GM20431 (cell line): ENCODE measurements around the gene CCN2.

Experiments used
- in situ Hi-C: fragments of 300-500 bp; cut with MseI, MboI; formaldehyde crosslinking; loops from one replicate; pipeline ENCODE4 v1.15.0; 2020; ENCODE audit warnings: low sequenced_read_pairs; ENCODE audit not compliant: unreplicated experiment

CCN2 gene

GRCh38 chr6:131968656-131969055, 17.5 kb upstream of the CCN2 start:
- in situ Hi-C loops: no loop called here

GRCh38 chr6:131967948-131968347, 16.8 kb upstream of the CCN2 start:
- in situ Hi-C loops: no loop called here

- in situ Hi-C loops: no loop called here
Observed at GRCh38 chr6:131966443-131966842, 15.3 kb upstream of the CCN2 start.

- in situ Hi-C loops: no loop called here
Observed at GRCh38 chr6:131963063-131963462, 11.9 kb upstream of the CCN2 start.

GRCh38 chr6:131960371-131961133, 9.4 kb upstream of the CCN2 start:
- in situ Hi-C loops: no loop called here

GRCh38 chr6:131958542-131959470, 7.6 kb upstream of the CCN2 start:
- in situ Hi-C loops: no loop called here

GRCh38 chr6:131958095-131958494, 6.9 kb upstream of the CCN2 start:
- in situ Hi-C loops: no loop called here

GRCh38 chr6:131955876-131956275, 4.7 kb upstream of the CCN2 start:
- in situ Hi-C loops: no loop called here

GRCh38 chr6:131955192-131955591, 4.0 kb upstream of the CCN2 start:
- in situ Hi-C loops: no loop called here

GRCh38 chr6:131954775-131955107, 3.6 kb upstream of the CCN2 start:
- in situ Hi-C loops: no loop called here

GRCh38 chr6:131954059-131954774, 3.0 kb upstream of the CCN2 start:
- in situ Hi-C loops: no loop called here

- in situ Hi-C loops: no loop called here
Observed at GRCh38 chr6:131952886-131953509, 1.8 kb upstream of the CCN2 start.

- in situ Hi-C loops: no loop called here
Observed at GRCh38 chr6:131951576-131952230, 531 bp upstream of the CCN2 start.

- in situ Hi-C loops: loop anchor here (25.0 kb wide), 1 partner anchor 262 kb away; no protein-coding TSS in a partner anchor
Observed at GRCh38 chr6:131949909-131950766, 1.0 kb downstream of the CCN2 start.

- in situ Hi-C loops: loop anchor here (25.0 kb wide), 1 partner anchor 263 kb away; no protein-coding TSS in a partner anchor
Observed at GRCh38 chr6:131949620-131949908, 1.6 kb downstream of the CCN2 start.

GRCh38 chr6:131948692-131949619, 2.2 kb downstream of the CCN2 start:
- in situ Hi-C loops: loop anchor here (25.0 kb wide), 1 partner anchor 263 kb away; no protein-coding TSS in a partner anchor

GRCh38 chr6:131947986-131948661, 3.0 kb downstream of the CCN2 start:
- in situ Hi-C loops: loop anchor here (25.0 kb wide), 1 partner anchor 264 kb away; no protein-coding TSS in a partner anchor
